ENCODE data around the gene GPR15LG.

The GPR15LG gene

GRCh38 chr10:84200537-84201243, 27.1 kb downstream of the GPR15LG start:
- no peaks in the 10 kb centered on the region for H3K4me1 ChIP-seq (ENCODE audit: control insufficient read depth, insufficient read depth, low read length)
- H3K36me3 ChIP-seq (ENCODE audit: control insufficient read depth, insufficient read depth, low read length), result no peaks in the 10 kb centered on the region; the same call in 1 of the 2 replicates
- H3K27ac ChIP-seq (ENCODE audit: low read length), result no peak overlapping the region
- WGBS (ENCODE audit: insufficient coverage, insufficient read length), result no CpG with 5 or more reads among the region's 11 CpGs
- no peak overlapping the region for H3K4me3 ChIP-seq (ENCODE audit: low read length)
- DNase-seq (ENCODE audit: low read depth, low spot score), result no peak
- H3K27me3 ChIP-seq (ENCODE audit: control insufficient read depth, insufficient read depth, low read length), result peaks cover 3% of the 10 kb centered on the region; the same call in 1 of the 2 replicates
- no peaks in the 10 kb centered on the region for H3K9me3 ChIP-seq (ENCODE audit: control insufficient read depth, insufficient read depth, low read length)

- H3K4me1 ChIP-seq (ENCODE audit: control insufficient read depth, insufficient read depth, low read length), result no peaks in the 10 kb centered on the region
- no peaks in the 10 kb centered on the region; the same call in 1 of the 2 replicates for H3K36me3 ChIP-seq (ENCODE audit: control insufficient read depth, insufficient read depth, low read length)
- WGBS (ENCODE audit: insufficient coverage, insufficient read length), result no CpG with 5 or more reads among the region's 6 CpGs
- no peak for DNase-seq (ENCODE audit: low read depth, low spot score)
- H3K9me3 ChIP-seq (ENCODE audit: control insufficient read depth, insufficient read depth, low read length), result no peaks in the 10 kb centered on the region
- no peak overlapping the region for H3K4me3 ChIP-seq (ENCODE audit: low read length)
- no peaks in the 10 kb centered on the region for H3K27me3 ChIP-seq (ENCODE audit: control insufficient read depth, insufficient read depth, low read length)
- H3K27ac ChIP-seq (ENCODE audit: low read length), result no peak overlapping the region
These were observed 27.6 kb downstream of the GPR15LG start for GRCh38 chr10:84201244-84201606.

GRCh38 chr10:84201682-84202081, 28.1 kb downstream of the GPR15LG start:
- Histone ChIP-seq H3K4me3 (ENCODE audit: low read length) (no peak overlapping the region), H3K36me3 (ENCODE audit: control insufficient read depth, insufficient read depth, low read length) (no peaks in the 10 kb centered on the region; the same call in 1 of the 2 replicates), H3K4me1 (ENCODE audit: control insufficient read depth, insufficient read depth, low read length) (no peaks in the 10 kb centered on the region), H3K9me3 (ENCODE audit: control insufficient read depth, insufficient read depth, low read length) (no peaks in the 10 kb centered on the region), H3K27ac (ENCODE audit: low read length) (no peak overlapping the region), H3K27me3 (ENCODE audit: control insufficient read depth, insufficient read depth, low read length) (no peaks in the 10 kb centered on the region)
- WGBS (ENCODE audit: insufficient coverage, insufficient read length), result no CpG with 5 or more reads among the region's 11 CpGs
- DNase-seq (ENCODE audit: low read depth, low spot score), result no peak

GRCh38 chr10:84202349-84202748, 28.7 kb downstream of the GPR15LG start:
- Histone ChIP-seq H3K27ac (ENCODE audit: low read length) (no peak overlapping the region), H3K36me3 (ENCODE audit: control insufficient read depth, insufficient read depth, low read length) (no peaks in the 10 kb centered on the region; the same call in 1 of the 2 replicates), H3K9me3 (ENCODE audit: control insufficient read depth, insufficient read depth, low read length) (no peaks in the 10 kb centered on the region), H3K4me1 (ENCODE audit: control insufficient read depth, insufficient read depth, low read length) (no peaks in the 10 kb centered on the region), H3K27me3 (ENCODE audit: control insufficient read depth, insufficient read depth, low read length) (no peaks in the 10 kb centered on the region), H3K4me3 (ENCODE audit: low read length) (no peak overlapping the region)
- no peak for DNase-seq (ENCODE audit: low read depth, low spot score)
- no CpG with 5 or more reads among the region's 5 CpGs for WGBS (ENCODE audit: insufficient coverage, insufficient read length)

- no peaks in the 10 kb centered on the region; the same call in 1 of the 2 replicates for H3K36me3 ChIP-seq (ENCODE audit: control insufficient read depth, insufficient read depth, low read length)
- H3K9me3 ChIP-seq (ENCODE audit: control insufficient read depth, insufficient read depth, low read length), result no peaks in the 10 kb centered on the region
- H3K4me3 ChIP-seq (ENCODE audit: low read length), result no peak overlapping the region
- no peak overlapping the region for H3K27ac ChIP-seq (ENCODE audit: low read length)
- no peak for DNase-seq (ENCODE audit: low read depth, low spot score)
- no peaks in the 10 kb centered on the region for H3K27me3 ChIP-seq (ENCODE audit: control insufficient read depth, insufficient read depth, low read length)
- no peaks in the 10 kb centered on the region for H3K4me1 ChIP-seq (ENCODE audit: control insufficient read depth, insufficient read depth, low read length)
- WGBS (ENCODE audit: insufficient coverage, insufficient read length), result no CpG with 5 or more reads among the region's 4 CpGs
These were observed 30.5 kb downstream of the GPR15LG start for GRCh38 chr10:84204122-84204521.

GRCh38 chr10:84204610-84205009, 31.0 kb downstream of the GPR15LG start:
- WGBS (ENCODE audit: insufficient coverage, insufficient read length), result no CpG with 5 or more reads among the region's 4 CpGs

GRCh38 chr10:84205049-84205852, 31.6 kb downstream of the GPR15LG start:
- Histone ChIP-seq H3K4me3 (ENCODE audit: low read length) (no peak overlapping the region), H3K4me1 (ENCODE audit: control insufficient read depth, insufficient read depth, low read length) (no peaks in the 10 kb centered on the region), H3K36me3 (ENCODE audit: control insufficient read depth, insufficient read depth, low read length) (no peaks in the 10 kb centered on the region; the same call in 1 of the 2 replicates), H3K27me3 (ENCODE audit: control insufficient read depth, insufficient read depth, low read length) (no peaks in the 10 kb centered on the region), H3K9me3 (ENCODE audit: control insufficient read depth, insufficient read depth, low read length) (no peaks in the 10 kb centered on the region), H3K27ac (ENCODE audit: low read length) (no peak overlapping the region)
- no CpG with 5 or more reads among the region's 8 CpGs for WGBS (ENCODE audit: insufficient coverage, insufficient read length)
- DNase-seq (ENCODE audit: low read depth, low spot score), result peak; percentile 45

More at GRCh38 chr10:84204610-84205009, 31.0 kb downstream of the GPR15LG start:
- no peak for DNase-seq (ENCODE audit: low read depth, low spot score)
- H3K4me1 ChIP-seq (ENCODE audit: control insufficient read depth, insufficient read depth, low read length), result no peaks in the 10 kb centered on the region
- no peak overlapping the region for H3K27ac ChIP-seq (ENCODE audit: low read length)
- H3K9me3 ChIP-seq (ENCODE audit: control insufficient read depth, insufficient read depth, low read length), result no peaks in the 10 kb centered on the region
- no peaks in the 10 kb centered on the region for H3K27me3 ChIP-seq (ENCODE audit: control insufficient read depth, insufficient read depth, low read length)
- no peaks in the 10 kb centered on the region; the same call in 1 of the 2 replicates for H3K36me3 ChIP-seq (ENCODE audit: control insufficient read depth, insufficient read depth, low read length)
- no peak overlapping the region for H3K4me3 ChIP-seq (ENCODE audit: low read length)

GRCh38 chr10:84205853-84206525, 32.4 kb downstream of the GPR15LG start:
- Histone ChIP-seq H3K4me3 (ENCODE audit: low read length) (no peak overlapping the region), H3K27ac (ENCODE audit: low read length) (no peak overlapping the region), H3K9me3 (ENCODE audit: control insufficient read depth, insufficient read depth, low read length) (no peaks in the 10 kb centered on the region), H3K36me3 (ENCODE audit: control insufficient read depth, insufficient read depth, low read length) (no peaks in the 10 kb centered on the region), H3K27me3 (ENCODE audit: control insufficient read depth, insufficient read depth, low read length) (no peaks in the 10 kb centered on the region), H3K4me1 (ENCODE audit: control insufficient read depth, insufficient read depth, low read length) (no peaks in the 10 kb centered on the region)
- no CpG with 5 or more reads among the region's 6 CpGs for WGBS (ENCODE audit: insufficient coverage, insufficient read length)
- DNase-seq (ENCODE audit: low read depth, low spot score), result no peak

- WGBS (ENCODE audit: insufficient coverage, insufficient read length), result no CpG with 5 or more reads among the region's 10 CpGs
- Histone ChIP-seq H3K27ac (ENCODE audit: low read length) (no peak overlapping the region), H3K9me3 (ENCODE audit: control insufficient read depth, insufficient read depth, low read length) (no peaks in the 10 kb centered on the region), H3K4me3 (ENCODE audit: low read length) (no peak overlapping the region), H3K4me1 (ENCODE audit: control insufficient read depth, insufficient read depth, low read length) (no peaks in the 10 kb centered on the region), H3K36me3 (ENCODE audit: control insufficient read depth, insufficient read depth, low read length) (no peaks in the 10 kb centered on the region), H3K27me3 (ENCODE audit: control insufficient read depth, insufficient read depth, low read length) (no peaks in the 10 kb centered on the region)
- DNase-seq (ENCODE audit: low read depth, low spot score), result no peak
These were observed 34.4 kb downstream of the GPR15LG start for GRCh38 chr10:84208023-84208422.

- Histone ChIP-seq H3K4me3 (ENCODE audit: low read length) (no peak overlapping the region), H3K4me1 (ENCODE audit: control insufficient read depth, insufficient read depth, low read length) (peaks cover 4% of the 10 kb centered on the region), H3K9me3 (ENCODE audit: control insufficient read depth, insufficient read depth, low read length) (no peaks in the 10 kb centered on the region), H3K27ac (ENCODE audit: low read length) (no peak overlapping the region), H3K36me3 (ENCODE audit: control insufficient read depth, insufficient read depth, low read length) (no peaks in the 10 kb centered on the region), H3K27me3 (ENCODE audit: control insufficient read depth, insufficient read depth, low read length) (no peaks in the 10 kb centered on the region)
- DNase-seq (ENCODE audit: low read depth, low spot score), result no peak
- WGBS (ENCODE audit: insufficient coverage, insufficient read length), result no CpG with 5 or more reads among the region's 2 CpGs
These were observed 38.0 kb downstream of the GPR15LG start for GRCh38 chr10:84211566-84211965.
